Gastrocnemius medialis (tissue), 4 donors: Measurements from ENCODE around the gene CYP17A1.

Experiments used
- CTCF ChIP-seq, 5 experiments: fragments of 450-650 bp in 3 of 5; fragments of 200-600 bp in 2 of 5; sonication (generic) in 2 of 5; IDR thresholded peaks in 4 of 5; conservative IDR thresholded peaks in 1 of 5; 1 replicate in 4 of 5; 2 replicates in 1 of 5; pipeline ENCODE4 v1.5.1; 2016 to 2019; ENCODE audit warnings: antibody characterized with exemption in 5 of 5, mild to moderate bottlenecking in 3 of 5, moderate library complexity in 3 of 5
- POLR2A ChIP-seq, 2 donors: fragments of 450-650 bp; IDR thresholded peaks; one replicate each; pipeline ENCODE4 v1.6.1; 2017; ENCODE audit warnings: antibody characterized with exemption in 2 of 2, mild to moderate bottlenecking in 2 of 2, moderate library complexity in 2 of 2

GRCh38 chr10:102800611-102801335 lies 36.4 kb downstream of the CYP17A1 start:
- TF ChIP-seq POLR2A (IDR thresholded peaks at IDR 0.05) (no peak), CTCF (IDR thresholded peaks at IDR 0.05 in 4 of 5, conservative IDR thresholded peaks at IDR 0.05 in 1 of 5) (no peak)
